IMR-90 (cell line): ENCODE results near the gene UEVLD. TPM values are rescaled to one million over a fixed set of nuclear protein-coding genes. Genes with fewer than 3 reads are reported as not detected.

Experiments used
- ATAC-seq: fragments of 200-7000 bp; cut with Tn5 transposase; 2 replicates; pipeline ENCODE4 v1.9.1; 2020; ENCODE audit warnings: low read depth, mild to moderate bottlenecking, moderate library complexity
- BruUV-seq: library from RNA; stranded (reverse); fragments of 400-500 nt; replicated peaks from 2 replicates; lab custom pipeline; 2021; lab: Mats Ljungman, UMichigan
- CTCF ChIA-PET: fragments of 300-600 bp; formaldehyde crosslinking; extraction: SDS; loops from one replicate; lab custom pipeline; 2021; ENCODE audit warnings: antibody characterized with exemption; lab: Yijun Ruan, JAX
- POLR2A ChIA-PET: fragments of 300-600 bp; sonication (Branson Sonifier 250); formaldehyde crosslinking; loops from one replicate; lab custom pipeline; 2022; ENCODE audit warnings: antibody characterized with exemption; ENCODE audit not compliant: unreplicated experiment; lab: Charles Lee
- DNase-seq: peaks from one replicate; pipeline ENCODE4 v3.0.0; 2013
- H2AFZ ChIP-seq: replicated peaks from 2 replicates; pipeline ENCODE3; 2013; ENCODE audit warnings: low read length, mild to moderate bottlenecking; ENCODE audit not compliant: poor library complexity
- H2AK5ac ChIP-seq: 2 replicates; pipeline ENCODE4 v1.6.1; 2013; ENCODE audit warnings: low read depth, low read length, inconsistent platforms
- H2AK9ac ChIP-seq: replicated peaks from 2 replicates; pipeline ENCODE3; 2013; ENCODE audit warnings: mild to moderate bottlenecking, low read depth, low read length, moderate library complexity; ENCODE audit not compliant: poor library complexity
- H2BK120ac ChIP-seq: 2 replicates; pipeline ENCODE4 v1.6.1; 2013; ENCODE audit warnings: low read depth, low read length, inconsistent platforms
- H2BK15ac ChIP-seq: 3 replicates; pipeline ENCODE4 v1.6.1; 2013; ENCODE audit warnings: low read depth, low read length, inconsistent platforms
- H2BK20ac ChIP-seq: 2 replicates; pipeline ENCODE4 v1.6.1; 2013; ENCODE audit warnings: low read depth, mild to moderate bottlenecking, inconsistent platforms, low read length, moderate library complexity
- H2BK5ac ChIP-seq: 2 replicates; pipeline ENCODE4 v1.6.1; 2013; ENCODE audit warnings: mild to moderate bottlenecking, low read depth, low read length, inconsistent platforms; ENCODE audit not compliant: poor library complexity, severe bottlenecking
- H3K14ac ChIP-seq: replicated peaks from 2 replicates; pipeline ENCODE4 v1.6.1; 2013; ENCODE audit warnings: low read depth, low read length, inconsistent platforms
- H3K18ac ChIP-seq: 2 replicates; pipeline ENCODE4 v1.6.1; 2013; ENCODE audit warnings: low read depth, low read length, control low read depth
- H3K23ac ChIP-seq: 2 replicates; pipeline ENCODE4 v1.6.1; 2013; ENCODE audit warnings: low read depth, low read length, inconsistent platforms
- H3K27ac ChIP-seq: 2 replicates; pipeline ENCODE4 v1.5.1; 2013; ENCODE audit warnings: mild to moderate bottlenecking, control low read depth, low read length; ENCODE audit not compliant: insufficient read depth
- H3K27me3 ChIP-seq: 2 replicates; pipeline ENCODE4 v1.6.1; 2013; ENCODE audit warnings: low read length; ENCODE audit not compliant: control insufficient read depth, insufficient read depth
- H3K36me3 ChIP-seq: 2 replicates; pipeline ENCODE4 v1.6.1; 2013; ENCODE audit warnings: low read length, mixed read lengths; ENCODE audit not compliant: control insufficient read depth, insufficient read depth
- H3K4ac ChIP-seq: 2 replicates; pipeline ENCODE4 v1.6.1; 2013; ENCODE audit warnings: low read depth, low read length, inconsistent platforms
- H3K4me1 ChIP-seq: 2 replicates; pipeline ENCODE4 v1.6.1; 2013; ENCODE audit warnings: low read length, mixed read lengths; ENCODE audit not compliant: control insufficient read depth, insufficient read depth
- H3K4me2 ChIP-seq: 2 replicates; pipeline ENCODE4 v1.6.1; 2013; ENCODE audit warnings: low read depth, mild to moderate bottlenecking, control low read depth, low read length, moderate library complexity
- H3K4me3 ChIP-seq: 2 replicates; pipeline ENCODE4 v1.5.1; 2013; ENCODE audit warnings: low read depth, mild to moderate bottlenecking, control low read depth, low read length, moderate library complexity; ENCODE audit not compliant: insufficient read depth
- H3K56ac ChIP-seq: 2 replicates; pipeline ENCODE4 v1.6.1; 2013; ENCODE audit warnings: low read length, inconsistent platforms; ENCODE audit not compliant: insufficient read depth; ENCODE audit errors: extremely low read depth
- H3K79me1 ChIP-seq, 2 experiments: 2 replicates each; pipeline ENCODE4 v1.6.1; 2013; ENCODE audit warnings: low read length in 2 of 2, inconsistent platforms in 1 of 2, low read depth in 1 of 2
- H3K9ac ChIP-seq: 2 replicates; pipeline ENCODE4 v1.6.1; 2013; ENCODE audit warnings: low read depth, low read length, control low read depth
- H3K9me1 ChIP-seq: 2 replicates; pipeline ENCODE4 v1.6.1; 2013; ENCODE audit warnings: low read length, inconsistent platforms; ENCODE audit not compliant: insufficient read depth
- H3K9me3 ChIP-seq: 2 replicates; pipeline ENCODE4 v1.6.1; 2013; ENCODE audit warnings: low read length; ENCODE audit not compliant: control insufficient read depth, insufficient read depth
- H4K20me1 ChIP-seq: 2 replicates; pipeline ENCODE4 v1.6.1; 2013; ENCODE audit warnings: low read length, inconsistent platforms; ENCODE audit not compliant: insufficient read depth
- H4K5ac ChIP-seq: 2 replicates; pipeline ENCODE4 v1.6.1; 2013; ENCODE audit warnings: mild to moderate bottlenecking, low read depth, low read length, control low read depth
- H4K8ac ChIP-seq, 2 experiments: 2 replicates each; pipeline ENCODE4 v1.6.1; 2013; ENCODE audit warnings: low read depth in 2 of 2, low read length in 2 of 2, control low read depth in 1 of 2, inconsistent platforms in 1 of 2
- H4K91ac ChIP-seq: 2 replicates; pipeline ENCODE4 v1.6.1; 2013; ENCODE audit warnings: low read depth, low read length, inconsistent platforms; ENCODE audit not compliant: insufficient read depth
- ELK1 ChIP-seq: fragments of 150-350 bp; IDR thresholded peaks from 2 replicates; pipeline ENCODE4 v1.6.1; 2016; ENCODE audit warnings: low read depth, mild to moderate bottlenecking, low read length, moderate library complexity, borderline replicate concordance
- WGBS, 2 experiments: methylation state at CpG; one replicate each; pipeline versions ENCODE4 v1.1.5 to v1.1.7; 2013; ENCODE audit warnings: missing lambda C conversion rate in 2 of 2; ENCODE audit not compliant: insufficient read length in 1 of 2; ENCODE audit errors: extremely low coverage in 2 of 2; 5-methylcytosine and 5-hydroxymethylcytosine counted together
- dilution Hi-C: fragments of 300-500 bp; cut with HindIII; formaldehyde crosslinking; loops from one replicate; pipeline ENCODE4 v1.14.3; 2018; ENCODE audit warnings: low sequenced_read_pairs; ENCODE audit not compliant: unreplicated experiment
- in situ Hi-C: fragments of 300-500 bp; cut with MboI; formaldehyde crosslinking; loops from 3 replicates; pipeline ENCODE4 v1.14.3; 2019; ENCODE audit warnings: low sequenced_read_pairs, inconsistent platforms, mixed read lengths
- intact Hi-C: fragments of 100-400 bp; cut with micrococcal nuclease; formaldehyde crosslinking; loops from 2 replicates; pipeline ENCODE4 v1.10.0; 2022
- polyA plus RNA-seq, 3 experiments: library from polyadenylated mRNA; depleted of rRNA; stranded (reverse); fragments of >200 nt; gene quantifications; 2 replicates each; pipeline ENCODE4 v1.2.3, GENCODE V29; 2012; ENCODE audit warnings: low replicate concordance in 1 of 3
- total RNA-seq: library from RNA; depleted of rRNA; stranded (reverse); fragments of >200 nt; gene quantifications from 2 replicates; pipeline ENCODE4 v1.2.3, GENCODE V29; 2012

Gene UEVLD
- total and polyA plus RNA-seq, 2 of the 4 experiments (the other 2 are of a cell fraction) = 13.8 to 29.2 TPM

- Histone ChIP-seq H3K79me1 (peaks cover 0 to 3% of the 10 kb centered on the region in 2 experiments; a peak in 1 of 4 replicates), H3K27me3 (no peaks in the 10 kb centered on the region), H3K23ac (no peak overlapping the region), H2BK15ac (no peak overlapping the region), H2AK5ac (no peak overlapping the region), H2BK5ac (no peak overlapping the region), H3K4me3 (no peak overlapping the region), H4K5ac (no peak overlapping the region), H2BK120ac (no peak overlapping the region), H3K4me2 (no peak overlapping the region), H3K14ac (no peak overlapping the region), H3K18ac (no peak overlapping the region), H4K91ac (no peak overlapping the region), H3K4me1 (no peaks in the 10 kb centered on the region), H3K9me3 (no peaks in the 10 kb centered on the region), H2BK20ac (no peak overlapping the region), H4K20me1 (no peaks in the 10 kb centered on the region), H4K8ac (no peak overlapping the region), H3K27ac (no peak overlapping the region), H3K9me1 (no peaks in the 10 kb centered on the region), H3K9ac (no peak overlapping the region), H2AFZ (no peak overlapping the region), H3K36me3 (peaks cover 19% of the 10 kb centered on the region), H2AK9ac (no peak overlapping the region), H3K56ac (no peak overlapping the region), H3K4ac (no peak overlapping the region)
- no CpG with 5 or more reads among the region's 1 CpG for WGBS, 2 experiments
- no TSS peak for BruUV-seq
- ATAC-seq (no peak), DNase-seq (no peak)
- POLR2A ChIA-PET = no interaction called here
- dilution Hi-C loops = no loop called here
- CTCF ChIA-PET = no interaction called here
- intact Hi-C loops = loop anchor here (10.0 kb wide), 2 partner anchors 97 to 157 kb away; no protein-coding TSS in a partner anchor
- no peak for TF ChIP-seq ELK1
- in situ Hi-C loops = no loop called here
These were observed 86.9 kb downstream of the UEVLD start for GRCh38 chr11:18501629-18502028.
